ENCODE measurements around the gene TBL1Y. TPM values are rescaled to one million over a fixed set of nuclear protein-coding genes. Genes with fewer than 3 reads are reported as not detected.
"Not testable (repeated sequence)": the region's sequence is repeated elsewhere in the genome, so short reads cannot be mapped to it uniquely, and the experiment has no call there.

Gene TBL1Y
- polyA plus RNA-seq, 5 donors = 1.0 to 1.5 TPM; not detected in 3

GRCh38 chrY:6972271-6972887, 61.9 kb downstream of the TBL1Y start:
- DNase-seq = no peak

GRCh38 chrY:6974971-6975370, 64.5 kb downstream of the TBL1Y start:
- no peak for DNase-seq

- no peak for DNase-seq
Measured at GRCh38 chrY:6977783-6978182, 67.3 kb downstream of the TBL1Y start.

- no peak for DNase-seq
Measured at GRCh38 chrY:6983221-6983620, 72.7 kb downstream of the TBL1Y start.

- no peak for DNase-seq
Measured at GRCh38 chrY:6987811-6988210, 77.3 kb downstream of the TBL1Y start.

GRCh38 chrY:6989886-6990620, 79.6 kb downstream of the TBL1Y start:
- DNase-seq = no peak

- no peak for DNase-seq
Measured at GRCh38 chrY:6992041-6992440, 81.5 kb downstream of the TBL1Y start.

- DNase-seq = no peak
Measured at GRCh38 chrY:6995987-6996386, 85.5 kb downstream of the TBL1Y start.

- DNase-seq = no peak
Measured at GRCh38 chrY:6997503-6998066, 87.1 kb downstream of the TBL1Y start.

- DNase-seq = no peak
Measured at GRCh38 chrY:6999905-7000304, 89.4 kb downstream of the TBL1Y start.

GRCh38 chrY:7002581-7002980, 92.1 kb downstream of the TBL1Y start:
- DNase-seq = no peak

GRCh38 chrY:7007911-7008310, 97.4 kb downstream of the TBL1Y start:
- no peak for DNase-seq

GRCh38 chrY:7008578-7009355, 98.3 kb downstream of the TBL1Y start:
- DNase-seq = no peak

- DNase-seq = no peak
Measured at GRCh38 chrY:7013051-7013450, 102.6 kb downstream of the TBL1Y start.

GRCh38 chrY:7016521-7016920, 106.0 kb downstream of the TBL1Y start:
- DNase-seq = no peak

GRCh38 chrY:7017244-7018080, 107.0 kb downstream of the TBL1Y start:
- DNase-seq = no peak

- DNase-seq = no peak
Measured at GRCh38 chrY:7039037-7039436, 128.5 kb downstream of the TBL1Y start.

GRCh38 chrY:7040662-7041061, 130.2 kb downstream of the TBL1Y start:
- DNase-seq = no peak

GRCh38 chrY:7041983-7042382, 131.5 kb downstream of the TBL1Y start:
- DNase-seq = no peak

GRCh38 chrY:7052461-7052860, 142.0 kb downstream of the TBL1Y start:
- DNase-seq = not testable (repeated sequence)

GRCh38 chrY:7056886-7057285, 146.4 kb downstream of the TBL1Y start:
- no peak for DNase-seq

GRCh38 chrY:7078725-7079124, 168.2 kb downstream of the TBL1Y start:
- DNase-seq = no peak
